ENCODE measurements around the gene NUDC. TPM values are rescaled to one million over a fixed set of nuclear protein-coding genes. Genes with fewer than 3 reads are reported as not detected.

NUDC gene
- total RNA-seq, 2 experiments from 2014 or later, result 65.7 to 106 TPM

- intact Hi-C loops (cut with micrococcal nuclease; ENCODE audit: unreplicated experiment), result no loop called here
- H4K20me1 ChIP-seq (ENCODE audit: insufficient read depth, low read length), result no peaks in the 10 kb centered on the region
- TSS peak; percentile 40 for BruUV-seq (replicated peaks)
- H3K4me2 ChIP-seq (ENCODE audit: low read length), result no peak overlapping the region
- no peak overlapping the region for H2AFZ ChIP-seq (ENCODE audit: low read length)
- TF ChIP-seq CTCF (conservative IDR thresholded peaks at IDR 0.05; ENCODE audit: low read length), result no peak
- no peak for TF ChIP-seq EZH2phosphoT487 (IDR thresholded peaks at IDR 0.05; ENCODE audit: borderline replicate concordance, low read depth, low read length)
- H3K9me2 ChIP-seq (ENCODE audit: insufficient read depth, low read length), result no peaks in the 10 kb centered on the region
- H3K4me3 ChIP-seq (ENCODE audit: low read depth, low read length, poor library complexity, severe bottlenecking), result no peak overlapping the region
- peaks cover under 1% of the 10 kb centered on the region for H3K4me1 ChIP-seq (ENCODE audit: insufficient read depth, low read length, poor library complexity, severe bottlenecking)
- no peak for DNase-seq (ENCODE audit: low spot score)
- no peak overlapping the region for H3K27ac ChIP-seq (ENCODE audit: low read depth, low read length, poor library complexity, severe bottlenecking)
- peaks cover 75% of the 10 kb centered on the region for H3K36me3 ChIP-seq (ENCODE audit: insufficient read depth, low read length)
- H3K79me2 ChIP-seq (ENCODE audit: insufficient read depth, low read depth, low read length), result no peaks in the 10 kb centered on the region
- ChIA-PET CTCF (ENCODE audit: unreplicated experiment) (interaction anchor here (0.6 to 1.1 kb wide), 2 partner anchors 55 to 279 kb away, joined by 3 read pairs; no protein-coding TSS in a partner anchor), POLR2A (interaction anchor here (0.7 to 1.7 kb wide), 3 partner anchors 15 to 73 kb away, joined by 3 to 5 read pairs (median 3); no protein-coding TSS in a partner anchor)
- no peaks in the 10 kb centered on the region for H3K9me3 ChIP-seq (ENCODE audit: low read length)
Measured at GRCh38 chr1:26882696-26883463, 38.7 kb upstream of the NUDC start.

- Histone ChIP-seq H3K9me3 (ENCODE audit: low read length) (no peaks in the 10 kb centered on the region), H3K36me3 (ENCODE audit: insufficient read depth, low read length) (peaks cover 60% of the 10 kb centered on the region), H3K79me2 (ENCODE audit: insufficient read depth, low read depth, low read length) (peaks cover 12% of the 10 kb centered on the region), H2AFZ (ENCODE audit: low read length) (no peak overlapping the region), H4K20me1 (ENCODE audit: insufficient read depth, low read length) (peaks cover 7% of the 10 kb centered on the region; the same call in 1 of the 2 replicates), H3K4me1 (ENCODE audit: insufficient read depth, low read length, poor library complexity, severe bottlenecking) (peaks cover 14% of the 10 kb centered on the region), H3K4me2 (ENCODE audit: low read length) (no peak overlapping the region), H3K9me2 (ENCODE audit: insufficient read depth, low read length) (no peaks in the 10 kb centered on the region), H3K27ac (ENCODE audit: low read depth, low read length, poor library complexity, severe bottlenecking) (no peak overlapping the region), H3K4me3 (ENCODE audit: low read depth, low read length, poor library complexity, severe bottlenecking) (no peak overlapping the region)
- ChIA-PET POLR2A (interaction anchor here (0.7 to 1.0 kb wide), 2 partner anchors 18 to 98 kb away, joined by 5 to 12 read pairs; no protein-coding TSS in a partner anchor), CTCF (ENCODE audit: unreplicated experiment) (interaction anchor here (1.0 kb wide), 1 partner anchor 28 kb away, joined by 3 read pairs; no protein-coding TSS in a partner anchor)
- TF ChIP-seq CTCF (conservative IDR thresholded peaks at IDR 0.05; ENCODE audit: low read length), result peak; percentile 80
- no peak for TF ChIP-seq EZH2phosphoT487 (IDR thresholded peaks at IDR 0.05; ENCODE audit: borderline replicate concordance, low read depth, low read length)
- DNase-seq (ENCODE audit: low spot score), result peak; percentile 58
- intact Hi-C loops (cut with micrococcal nuclease; ENCODE audit: unreplicated experiment), result no loop called here
- BruUV-seq (replicated peaks), result no TSS peak
Measured at GRCh38 chr1:26887125-26887524, 34.4 kb upstream of the NUDC start.

GRCh38 chr1:26888231-26888630 is 33.3 kb upstream of the NUDC start:
- no peaks in the 10 kb centered on the region for H3K9me3 ChIP-seq (ENCODE audit: low read length)
- H4K20me1 ChIP-seq (ENCODE audit: insufficient read depth, low read length), result peaks cover 7% of the 10 kb centered on the region; the same call in 1 of the 2 replicates
- no TSS peak for BruUV-seq (replicated peaks)
- TF ChIP-seq CTCF (conservative IDR thresholded peaks at IDR 0.05; ENCODE audit: low read length) (no peak), EZH2phosphoT487 (IDR thresholded peaks at IDR 0.05; ENCODE audit: borderline replicate concordance, low read depth, low read length) (no peak)
- peak overlapping the region; percentile 83 for H3K4me2 ChIP-seq (ENCODE audit: low read length)
- intact Hi-C loops (cut with micrococcal nuclease; ENCODE audit: unreplicated experiment), result no loop called here
- POLR2A ChIA-PET, result interaction anchor here (1.0 to 1.2 kb wide), 2 partner anchors 12 to 23 kb away, joined by 3 to 5 read pairs; partner anchors contain the start of gene GPATCH3
- H3K4me1 ChIP-seq (ENCODE audit: insufficient read depth, low read length, poor library complexity, severe bottlenecking), result peaks cover 14% of the 10 kb centered on the region
- DNase-seq (ENCODE audit: low spot score), result no peak
- H3K4me3 ChIP-seq (ENCODE audit: low read depth, low read length, poor library complexity, severe bottlenecking), result no peak overlapping the region
- H3K79me2 ChIP-seq (ENCODE audit: insufficient read depth, low read depth, low read length), result peaks cover 12% of the 10 kb centered on the region
- no peaks in the 10 kb centered on the region for H3K9me2 ChIP-seq (ENCODE audit: insufficient read depth, low read length)
- CTCF ChIA-PET (ENCODE audit: unreplicated experiment), result no interaction called here
- H3K27ac ChIP-seq (ENCODE audit: low read depth, low read length, poor library complexity, severe bottlenecking), result no peak overlapping the region
- H3K36me3 ChIP-seq (ENCODE audit: insufficient read depth, low read length), result peaks cover 60% of the 10 kb centered on the region
- H2AFZ ChIP-seq (ENCODE audit: low read length), result no peak overlapping the region

Measured in OCI-LY7 (cell line).